ENCODE data around the gene TRPM7. TPM values are rescaled to one million over a fixed set of nuclear protein-coding genes. Genes with fewer than 3 reads are reported as not detected.
A peak's percentile ranks its signal among the peaks of the same experiment; 100 is the strongest.

TRPM7 gene
- total and polyA plus RNA-seq, 9 of the 15 experiments (the other 6 are each of a cell fraction or from before 2014, with no cell fraction given), result 12.3 to 59.2 (median 31.5) TPM

- TF ChIP-seq JUND (IDR thresholded peaks at IDR 0.05; ENCODE audit: borderline replicate concordance, low read depth, low read length) (peak; percentile 94), JUND (tag; IDR thresholded peaks at IDR 0.05; ENCODE audit: borderline replicate concordance, low read depth, low read length) (peak; percentile 87; the same call in 2 of the 3 replicates), ATF7 (IDR thresholded peaks at IDR 0.05) (peak; percentile 95), MTA1 (IDR thresholded peaks at IDR 0.05; ENCODE audit: borderline replicate concordance) (peak; percentile 50; the same call in 1 of the 2 replicates), ARID2 (IDR thresholded peaks at IDR 0.05) (no peak)
- TF ChIP-seq, protein P1, sequence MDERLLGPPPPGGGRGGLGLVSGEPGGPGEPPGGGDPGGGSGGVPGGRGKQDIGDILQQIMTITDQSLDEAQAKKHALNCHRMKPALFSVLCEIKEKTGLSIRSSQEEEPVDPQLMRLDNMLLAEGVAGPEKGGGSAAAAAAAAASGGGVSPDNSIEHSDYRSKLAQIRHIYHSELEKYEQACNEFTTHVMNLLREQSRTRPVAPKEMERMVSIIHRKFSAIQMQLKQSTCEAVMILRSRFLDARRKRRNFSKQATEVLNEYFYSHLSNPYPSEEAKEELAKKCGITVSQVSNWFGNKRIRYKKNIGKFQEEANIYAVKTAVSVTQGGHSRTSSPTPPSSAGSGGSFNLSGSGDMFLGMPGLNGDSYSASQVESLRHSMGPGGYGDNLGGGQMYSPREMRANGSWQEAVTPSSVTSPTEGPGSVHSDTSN (CRISPR knock-in tag; IDR thresholded peaks at IDR 0.05; ENCODE audit: low read depth), result no peak
- TF ChIP-seq, protein P1 (tag; conservative IDR thresholded peaks at IDR 0.05; ENCODE audit: low read depth), result peak; percentile 88
These were observed 9.7 kb downstream of the TRPM7 start (continued) for GRCh38 chr15:50676799-50677483.
